ENCODE results near the gene MOCOS. TPM values are rescaled to one million over a fixed set of nuclear protein-coding genes. Genes with fewer than 3 reads are reported as not detected.

MOCOS gene
- total RNA-seq, 1 experiment from 2014 or later = 4.2 TPM

GRCh38 chr18:36153771-36154170 is 33.5 kb upstream of the MOCOS start (continued):
- TF ChIP-seq MLX (CRISPR knock-in tag; IDR thresholded peaks at IDR 0.05) (no peak), OVOL2 (CRISPR knock-in tag; IDR thresholded peaks at IDR 0.05; ENCODE audit: borderline replicate concordance) (no peak), SMAD3 (CRISPR knock-in tag; IDR thresholded peaks at IDR 0.05; ENCODE audit: borderline replicate concordance) (no peak), ZBTB21 (CRISPR knock-in tag; IDR thresholded peaks at IDR 0.05; ENCODE audit: borderline replicate concordance) (no peak), ZNF281 (CRISPR knock-in tag; IDR thresholded peaks at IDR 0.05) (no peak), CBFB (CRISPR knock-in tag; IDR thresholded peaks at IDR 0.05; ENCODE audit: low read depth) (no peak), ZNF396 (CRISPR knock-in tag; IDR thresholded peaks at IDR 0.05; ENCODE audit: borderline replicate concordance) (no peak), STAT6 (CRISPR knock-in tag; conservative IDR thresholded peaks at IDR 0.05; ENCODE audit: low read depth) (no peak), ATF6 (CRISPR knock-in tag; IDR thresholded peaks at IDR 0.05) (no peak), SMAD4 (CRISPR knock-in tag; IDR thresholded peaks at IDR 0.05) (no peak), E2F5 (CRISPR knock-in tag; IDR thresholded peaks at IDR 0.05) (no peak)
- TF ChIP-seq, protein P1, sequence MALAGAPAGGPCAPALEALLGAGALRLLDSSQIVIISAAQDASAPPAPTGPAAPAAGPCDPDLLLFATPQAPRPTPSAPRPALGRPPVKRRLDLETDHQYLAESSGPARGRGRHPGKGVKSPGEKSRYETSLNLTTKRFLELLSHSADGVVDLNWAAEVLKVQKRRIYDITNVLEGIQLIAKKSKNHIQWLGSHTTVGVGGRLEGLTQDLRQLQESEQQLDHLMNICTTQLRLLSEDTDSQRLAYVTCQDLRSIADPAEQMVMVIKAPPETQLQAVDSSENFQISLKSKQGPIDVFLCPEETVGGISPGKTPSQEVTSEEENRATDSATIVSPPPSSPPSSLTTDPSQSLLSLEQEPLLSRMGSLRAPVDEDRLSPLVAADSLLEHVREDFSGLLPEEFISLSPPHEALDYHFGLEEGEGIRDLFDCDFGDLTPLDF (CRISPR knock-in tag; IDR thresholded peaks at IDR 0.05) = no peak
- TF ChIP-seq, protein P2, sequence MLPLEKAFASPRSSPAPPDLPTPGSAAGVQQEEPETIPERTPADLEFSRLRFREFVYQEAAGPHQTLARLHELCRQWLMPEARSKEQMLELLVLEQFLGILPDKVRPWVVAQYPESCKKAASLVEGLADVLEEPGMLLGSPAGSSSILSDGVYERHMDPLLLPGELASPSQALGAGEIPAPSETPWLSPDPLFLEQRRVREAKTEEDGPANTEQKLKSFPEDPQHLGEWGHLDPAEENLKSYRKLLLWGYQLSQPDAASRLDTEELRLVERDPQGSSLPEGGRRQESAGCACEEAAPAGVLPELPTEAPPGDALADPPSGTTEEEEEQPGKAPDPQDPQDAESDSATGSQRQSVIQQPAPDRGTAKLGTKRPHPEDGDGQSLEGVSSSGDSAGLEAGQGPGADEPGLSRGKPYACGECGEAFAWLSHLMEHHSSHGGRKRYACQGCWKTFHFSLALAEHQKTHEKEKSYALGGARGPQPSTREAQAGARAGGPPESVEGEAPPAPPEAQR (CRISPR knock-in tag; IDR thresholded peaks at IDR 0.05) = no peak
- TF ChIP-seq, protein P3, sequence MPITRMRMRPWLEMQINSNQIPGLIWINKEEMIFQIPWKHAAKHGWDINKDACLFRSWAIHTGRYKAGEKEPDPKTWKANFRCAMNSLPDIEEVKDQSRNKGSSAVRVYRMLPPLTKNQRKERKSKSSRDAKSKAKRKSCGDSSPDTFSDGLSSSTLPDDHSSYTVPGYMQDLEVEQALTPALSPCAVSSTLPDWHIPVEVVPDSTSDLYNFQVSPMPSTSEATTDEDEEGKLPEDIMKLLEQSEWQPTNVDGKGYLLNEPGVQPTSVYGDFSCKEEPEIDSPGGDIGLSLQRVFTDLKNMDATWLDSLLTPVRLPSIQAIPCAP (CRISPR knock-in tag; IDR thresholded peaks at IDR 0.05) = no peak
